ENCODE data around the gene FAM234B.

- no peak for TF ChIP-seq EZH2 (IDR thresholded peaks at IDR 0.05; ENCODE audit: low read length)
- no peak for TF ChIP-seq CTCF (optimal IDR thresholded peaks at IDR 0.05 in 1 of 3, IDR thresholded peaks at IDR 0.05 in 1 of 3, conservative IDR thresholded peaks at IDR 0.05 in 1 of 3; ENCODE audit: extremely low read depth in 1 of 3, insufficient read depth in 2 of 3, low read length in 3 of 3)
Measured at GRCh38 chr12:13032164-13032563, 12.0 kb upstream of the FAM234B start.
